ENCODE measurements around the gene RPL41.
"Not testable (repeated sequence)": the region's sequence is repeated elsewhere in the genome, so short reads cannot be mapped to it uniquely, and the experiment has no call there.

The RPL41 gene

DNA sequence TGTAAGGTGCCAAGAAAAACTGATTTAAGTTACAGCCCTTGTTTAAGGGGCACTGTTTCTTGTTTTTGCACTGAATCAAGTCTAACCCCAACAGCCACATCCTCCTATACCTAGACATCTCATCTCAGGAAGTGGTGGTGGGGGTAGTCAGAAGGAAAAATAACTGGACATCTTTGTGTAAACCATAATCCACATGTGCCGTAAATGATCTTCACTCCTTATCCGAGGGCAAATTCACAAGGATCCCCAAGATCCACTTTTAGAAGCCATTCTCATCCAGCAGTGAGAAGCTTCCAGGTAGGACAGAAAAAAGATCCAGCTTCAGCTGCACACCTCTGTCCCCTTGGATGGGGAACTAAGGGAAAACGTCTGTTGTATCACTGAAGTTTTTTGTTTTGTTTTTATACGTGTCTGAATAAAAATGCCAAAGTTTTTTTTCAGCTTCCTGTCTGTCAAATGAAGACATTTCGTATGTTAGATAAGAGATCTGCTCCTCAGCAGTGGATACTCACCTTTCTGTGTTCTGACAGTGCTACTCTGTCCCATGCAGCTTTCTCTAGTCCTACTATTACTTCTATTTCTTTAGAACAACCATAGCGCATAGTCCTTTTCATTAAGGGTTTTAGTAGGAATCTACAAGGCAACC is 13.2 kb upstream of the RPL41 start:
- no peak for DNase-seq (ENCODE audit: low read depth in 2 of 2)

DNA sequence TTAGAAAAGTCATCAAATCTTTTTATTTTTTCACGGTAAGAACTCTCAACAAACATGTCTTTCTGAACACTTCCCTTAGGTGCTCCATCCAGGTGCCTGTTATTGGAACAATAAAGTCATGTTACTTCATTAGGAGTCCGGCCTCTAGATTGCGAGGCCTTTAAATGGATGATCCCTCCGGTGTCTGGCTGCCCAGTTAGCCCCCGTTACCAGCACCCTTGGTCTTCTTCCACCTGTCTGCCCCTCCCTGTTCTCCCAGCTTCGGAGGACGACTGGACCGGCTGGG is 12.7 kb upstream of the RPL41 start:
- DNase-seq (ENCODE audit: low read depth in 2 of 2): no peak

GRCh38 chr12:56104109-56104814 is 12.2 kb upstream of the RPL41 start, which contains the start of gene PA2G4:
PA2G4 (plus strand) TSS chr12:56104559; CDS start chr12:56104738, 179 bp downstream.
- peak; percentile 93 to 96 for DNase-seq (ENCODE audit: low read depth in 2 of 2)

- DNase-seq (ENCODE audit: low read depth in 2 of 2): no peak
Observed at GRCh38 chr12:56104815-56105608, 11.4 kb upstream of the RPL41 start.

DNA sequence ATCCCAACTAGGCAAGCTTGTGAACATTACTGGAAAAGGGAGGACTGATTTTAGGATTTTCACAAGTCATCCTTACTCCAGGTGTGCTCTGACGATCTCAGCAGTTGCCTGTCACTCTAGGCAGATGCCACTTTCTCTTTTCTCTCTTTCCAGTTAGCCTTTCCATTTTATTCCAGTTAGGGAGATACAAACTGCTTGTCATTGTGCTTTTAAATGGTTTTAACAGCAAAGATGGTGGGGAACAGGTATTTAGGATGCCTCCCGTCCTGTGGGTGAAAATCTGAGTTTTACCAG is 10.9 kb upstream of the RPL41 start:
- no peak for DNase-seq (ENCODE audit: low read depth in 2 of 2)

DNA sequence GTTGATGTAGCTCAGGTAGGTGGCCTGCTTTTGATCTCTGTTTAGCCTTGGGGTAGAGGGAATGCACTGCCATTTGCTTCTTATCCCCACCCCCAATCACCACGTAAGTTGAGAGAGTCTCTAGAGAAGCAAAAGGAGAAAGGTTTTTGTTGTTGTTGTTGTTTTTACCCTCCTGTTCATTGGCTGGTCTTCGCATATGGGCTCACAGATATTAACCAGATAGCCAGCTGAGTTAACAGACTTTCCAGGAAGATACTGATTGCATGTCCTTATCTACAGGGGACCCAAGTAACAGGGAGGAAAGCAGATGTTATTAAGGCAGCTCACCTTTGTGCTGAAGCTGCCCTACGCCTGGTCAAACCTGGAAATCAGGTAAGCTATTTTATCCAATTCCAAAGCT is 9.2 kb upstream of the RPL41 start:
- DNase-seq (ENCODE audit: low read depth in 2 of 2): no peak

DNA sequence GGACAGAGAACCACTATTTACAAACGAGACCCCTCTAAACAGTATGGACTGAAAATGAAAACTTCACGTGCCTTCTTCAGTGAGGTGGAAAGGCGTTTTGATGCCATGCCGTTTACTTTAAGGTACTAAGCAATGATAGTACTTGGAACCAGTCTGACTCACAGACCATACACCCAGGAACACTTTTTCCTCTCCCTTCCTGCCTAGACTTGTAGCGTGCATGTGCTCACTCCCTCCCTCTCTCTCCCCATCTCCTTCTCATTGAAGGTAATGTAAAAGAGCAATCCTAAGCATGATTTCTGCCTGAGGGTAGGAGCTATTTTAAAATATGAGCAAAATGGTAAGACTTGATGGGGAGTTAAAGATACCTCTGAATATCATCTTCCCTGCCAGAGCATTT is 5.9 kb upstream of the RPL41 start:
- DNase-seq (ENCODE audit: low read depth in 2 of 2): no peak

GRCh38 chr12:56114084-56114483 is 2.3 kb upstream of the RPL41 start:
- no peak for DNase-seq (ENCODE audit: low read depth in 2 of 2)

GRCh38 chr12:56115329-56115728 is 1.1 kb upstream of the RPL41 start:
- DNase-seq (ENCODE audit: low read depth in 2 of 2): no peak

DNA sequence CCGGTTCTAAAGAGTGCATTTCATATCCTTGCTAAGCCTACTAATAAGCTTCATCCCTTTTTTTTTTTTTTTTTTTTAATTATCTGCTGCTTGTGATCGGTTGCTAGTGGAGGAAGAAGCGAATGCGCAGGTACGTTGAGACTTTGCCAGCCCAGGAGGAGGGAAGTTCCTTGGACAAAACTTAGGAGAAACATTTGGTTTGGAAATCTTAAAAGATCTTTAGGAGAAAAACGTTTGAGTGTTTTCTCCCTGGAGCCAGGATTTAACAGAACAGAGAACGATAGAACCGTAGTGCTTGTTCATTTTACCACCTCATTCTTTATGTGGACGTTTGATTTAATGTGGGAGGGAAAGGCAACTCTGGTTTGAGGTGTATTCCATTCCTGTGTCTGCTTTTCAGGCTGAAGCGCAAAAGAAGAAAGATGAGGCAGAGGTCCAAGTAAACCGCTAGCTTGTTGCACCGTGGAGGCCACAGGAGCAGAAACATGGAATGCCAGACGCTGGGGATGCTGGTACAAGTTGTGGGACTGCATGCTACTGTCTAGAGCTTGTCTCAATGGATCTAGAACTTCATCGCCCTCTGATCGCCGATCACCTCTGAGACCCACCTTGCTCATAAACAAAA is 761 bp downstream of the RPL41 start:
- DNase-seq (ENCODE audit: low read depth in 2 of 2): not testable (repeated sequence)

DNA sequence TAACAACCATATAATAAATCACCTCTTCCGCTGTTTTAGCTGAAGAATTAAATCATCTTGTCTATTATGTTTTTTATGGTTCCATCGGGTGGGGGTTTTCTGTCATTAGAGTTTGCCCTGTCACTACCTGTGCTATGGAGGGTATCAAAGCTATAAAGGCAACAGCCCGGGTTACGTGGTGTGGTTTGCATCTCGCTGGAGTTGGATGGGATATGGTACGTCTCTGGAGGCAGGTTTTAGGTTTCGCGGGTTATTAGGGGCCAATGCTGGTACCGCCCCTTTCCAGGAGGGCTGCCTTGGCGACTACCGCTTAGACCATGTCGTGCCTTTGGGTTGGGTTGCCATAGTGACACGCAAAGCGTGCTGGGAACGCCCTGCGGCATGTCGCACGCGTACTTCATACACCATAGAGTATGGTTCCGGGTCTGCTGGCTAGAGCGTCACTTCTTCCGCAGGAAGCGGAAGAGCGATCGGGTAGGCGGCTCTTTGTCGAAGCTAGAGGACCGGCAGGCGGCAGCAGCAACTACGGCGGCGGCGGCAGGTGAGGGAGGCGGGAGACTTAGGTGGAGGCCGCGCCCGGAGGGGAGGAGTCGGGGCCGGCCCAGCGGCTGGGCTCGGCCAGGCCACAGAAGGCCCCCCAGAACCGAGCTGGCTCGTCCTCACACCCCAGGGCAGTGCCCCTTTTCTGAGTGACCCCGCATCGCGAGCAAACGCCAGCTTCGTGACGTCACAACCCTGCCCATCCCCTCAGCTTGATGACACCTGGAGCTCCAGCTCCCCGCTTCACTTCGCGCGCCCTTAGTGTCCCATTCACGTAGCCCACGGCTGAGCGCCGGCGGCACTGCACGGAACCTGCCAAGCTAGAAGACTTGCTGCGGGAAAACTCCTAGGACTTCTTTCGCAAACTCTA is 1.6 kb downstream of the RPL41 start, which contains the start of gene ZC3H10:
ZC3H10 (plus strand) TSS at position 489 of the 910 bp plus-strand sequence. CDS start 2,297 bp downstream, outside the sequence.
- peak; percentile 91 to 94 for DNase-seq (ENCODE audit: low read depth in 2 of 2)

DNA sequence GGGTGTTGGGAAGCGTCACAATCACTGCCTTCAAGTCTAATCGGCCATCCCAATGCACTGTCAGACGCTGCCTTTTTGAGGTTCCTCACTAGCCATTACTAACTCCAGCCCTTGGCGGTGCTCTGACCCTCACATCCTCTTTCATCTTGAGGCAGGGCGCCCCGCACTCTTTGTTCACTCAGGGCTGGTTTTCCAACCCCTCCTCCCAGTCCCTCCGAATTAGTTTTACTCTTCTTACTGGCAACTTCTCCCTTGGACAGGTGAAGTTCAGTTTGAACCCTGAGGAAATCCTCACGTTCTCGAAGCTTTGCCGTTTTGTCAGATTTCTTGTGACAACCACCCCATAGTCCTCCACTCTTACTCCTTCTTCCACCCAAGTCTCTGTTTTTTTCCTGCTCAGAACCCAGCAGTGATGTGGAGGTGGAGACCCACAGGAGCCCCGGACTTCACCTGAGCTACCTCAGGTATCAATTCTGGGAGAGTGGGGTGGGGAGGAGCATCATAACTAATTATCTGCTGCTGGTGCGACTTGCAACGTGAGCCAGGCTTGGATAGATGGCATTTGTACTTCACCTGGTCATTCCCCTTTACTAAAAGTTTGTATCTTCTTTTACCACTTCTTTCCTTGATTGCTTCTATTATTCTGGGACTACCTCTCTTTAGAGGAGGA is 2.4 kb downstream of the RPL41 start:
- DNase-seq (ENCODE audit: low read depth in 2 of 2): no peak

DNA sequence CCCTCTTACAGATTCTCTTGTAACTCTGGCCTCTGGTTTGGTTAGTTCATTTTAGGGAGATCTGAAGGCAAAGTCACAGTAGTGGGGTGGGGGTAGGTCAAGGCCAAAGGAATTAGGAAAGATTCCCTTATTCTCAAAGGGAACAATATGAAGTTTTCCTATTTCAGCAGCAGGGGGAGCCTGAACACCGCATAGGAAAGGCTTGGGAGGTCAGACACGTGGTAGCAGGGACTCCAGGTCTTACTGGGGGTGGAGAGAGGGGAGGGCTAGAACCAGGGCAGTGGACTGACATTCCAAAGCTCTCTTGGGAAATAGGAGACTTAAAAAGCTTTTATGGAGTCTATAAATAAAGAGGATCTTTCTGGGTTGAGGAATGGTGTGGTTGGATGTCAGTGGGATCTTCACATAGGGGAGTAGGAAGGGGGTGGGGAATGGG is 2.9 kb downstream of the RPL41 start:
- DNase-seq (ENCODE audit: low read depth in 2 of 2): peak in 1 of 2 donors; percentile 52

DNA sequence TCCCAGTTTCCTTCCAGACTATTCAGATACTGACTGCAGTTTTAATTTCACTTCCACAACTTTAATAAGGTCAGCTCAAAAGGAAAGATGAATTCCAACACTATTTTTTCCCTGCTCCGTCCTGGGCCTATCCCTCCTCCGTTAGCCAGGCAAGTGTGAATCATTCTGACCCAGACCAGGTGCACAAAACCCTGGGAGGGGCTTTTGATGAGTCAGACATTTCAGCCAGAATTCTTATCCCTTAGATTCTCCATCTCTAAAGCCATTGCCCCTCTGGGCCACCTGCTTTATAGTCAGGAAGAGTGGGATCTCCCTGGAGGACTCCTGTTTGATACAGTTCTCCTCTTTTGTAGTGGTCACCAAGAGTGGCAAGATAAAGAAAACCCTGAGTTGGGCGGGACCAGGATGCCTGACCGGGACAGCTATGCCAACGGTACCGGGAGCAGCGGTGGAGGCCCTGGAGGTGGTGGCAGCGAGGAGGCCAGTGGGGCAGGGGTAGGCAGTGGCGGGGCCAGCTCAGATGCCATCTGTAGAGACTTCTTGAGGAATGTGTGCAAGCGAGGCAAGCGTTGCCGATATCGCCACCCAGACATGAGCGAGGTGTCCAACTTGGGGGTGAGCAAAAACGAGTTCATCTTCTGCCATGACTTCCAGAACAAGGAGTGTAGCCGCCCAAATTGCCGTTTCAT is 3.9 kb downstream of the RPL41 start:
- DNase-seq (ENCODE audit: low read depth in 2 of 2): no peak

DNA sequence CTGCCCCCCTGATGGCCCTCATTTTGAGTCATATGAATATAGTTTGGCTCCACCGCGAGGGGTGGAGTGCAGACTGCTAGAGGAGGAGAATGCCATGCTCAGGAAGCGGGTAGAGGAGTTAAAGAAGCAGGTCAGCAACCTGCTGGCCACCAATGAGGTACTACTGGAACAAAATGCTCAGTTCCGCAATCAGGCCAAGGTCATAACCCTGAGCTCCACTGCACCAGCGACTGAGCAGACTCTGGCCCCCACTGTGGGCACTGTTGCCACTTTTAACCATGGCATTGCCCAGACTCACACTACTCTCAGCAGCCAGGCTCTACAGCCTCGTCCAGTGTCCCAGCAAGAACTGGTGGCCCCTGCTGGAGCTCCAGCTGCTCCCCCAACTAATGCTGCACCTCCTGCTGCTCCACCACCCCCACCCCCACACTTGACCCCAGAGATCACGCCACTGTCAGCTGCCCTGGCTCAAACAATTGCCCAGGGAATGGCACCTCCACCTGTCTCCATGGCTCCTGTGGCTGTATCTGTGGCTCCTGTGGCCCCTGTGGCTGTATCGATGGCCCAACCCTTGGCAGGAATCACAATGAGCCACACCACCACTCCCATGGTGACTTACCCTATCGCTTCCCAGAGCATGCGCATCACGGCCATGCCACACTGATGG is 4.9 kb downstream of the RPL41 start:
- DNase-seq (ENCODE audit: low read depth in 2 of 2): no peak

DNA sequence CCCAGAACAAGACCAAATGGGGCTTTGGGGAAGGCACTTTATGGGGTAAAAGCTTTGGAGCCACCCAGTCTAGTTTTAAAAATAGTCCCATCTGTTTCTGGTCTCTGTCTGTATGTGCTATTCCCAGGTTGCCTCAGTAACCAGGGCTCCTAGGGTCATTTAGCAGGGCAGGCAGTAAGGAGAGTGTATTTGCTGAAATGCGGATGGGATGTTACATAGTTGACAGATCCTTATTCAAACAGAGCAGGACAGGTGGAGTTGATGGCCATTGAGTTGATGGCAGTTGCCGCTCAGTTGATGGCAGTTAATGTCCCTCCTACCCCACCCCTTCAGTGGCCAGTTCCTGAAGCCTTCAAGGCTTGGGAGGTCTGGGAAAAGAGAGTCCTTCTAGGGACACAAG is 6.2 kb downstream of the RPL41 start:
- no peak for DNase-seq (ENCODE audit: low read depth in 2 of 2)

DNA sequence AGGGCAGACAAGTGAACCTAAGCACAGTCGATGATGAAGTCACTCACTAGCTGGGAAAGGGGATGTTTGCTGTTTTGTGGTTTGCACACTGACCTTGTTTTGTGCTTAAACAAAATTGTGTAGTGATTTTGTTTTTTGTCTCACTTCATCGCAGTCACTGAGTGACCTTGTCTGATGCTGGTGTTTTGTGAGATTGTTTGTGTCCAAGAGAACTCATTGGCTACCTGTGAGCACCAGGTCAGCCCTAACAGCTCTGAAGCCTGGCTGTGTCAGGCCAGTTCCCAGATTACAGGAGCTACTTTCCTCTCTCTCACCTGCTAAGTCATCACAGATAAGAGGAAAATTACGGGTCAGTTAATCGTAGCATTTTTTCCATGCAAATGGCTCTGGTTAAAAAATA is 7.7 kb downstream of the RPL41 start:
- no peak for DNase-seq (ENCODE audit: low read depth in 2 of 2)

DNA sequence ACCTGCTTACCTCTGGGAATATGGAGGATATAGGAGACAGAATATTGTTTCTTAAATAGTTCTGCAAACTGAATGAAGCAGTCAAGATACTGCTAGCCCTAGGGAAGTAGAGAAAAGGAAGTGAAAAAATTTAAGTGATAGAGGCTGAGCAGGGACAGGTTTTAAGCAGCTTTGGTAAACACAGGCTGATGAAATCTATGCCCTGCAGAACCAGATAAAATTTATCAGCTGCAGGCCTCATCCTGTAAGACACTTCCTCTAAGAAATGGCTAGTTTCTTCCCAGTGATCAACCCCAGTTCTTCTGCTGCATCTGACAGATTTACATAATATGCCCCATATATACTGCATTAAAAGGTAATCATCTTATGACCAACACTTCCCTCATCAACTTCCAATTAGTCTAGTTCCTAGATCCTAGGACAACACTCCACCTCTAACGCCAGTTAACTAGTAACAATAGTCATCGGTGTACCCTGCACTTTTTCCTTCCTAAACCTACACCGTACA is 10.4 kb downstream of the RPL41 start:
- DNase-seq (ENCODE audit: low read depth in 2 of 2): no peak

GRCh38 chr12:56127485-56127887 is 11.1 kb downstream of the RPL41 start:
- DNase-seq (ENCODE audit: low read depth in 2 of 2): no peak
